Measurements from ENCODE around the gene CYP2W1.
A peak's percentile ranks its signal among the peaks of the same experiment; 100 is the strongest.
"Not testable (repeated sequence)": the region's sequence is repeated elsewhere in the genome, so short reads cannot be mapped to it uniquely, and the experiment has no call there.

The CYP2W1 gene

DNA sequence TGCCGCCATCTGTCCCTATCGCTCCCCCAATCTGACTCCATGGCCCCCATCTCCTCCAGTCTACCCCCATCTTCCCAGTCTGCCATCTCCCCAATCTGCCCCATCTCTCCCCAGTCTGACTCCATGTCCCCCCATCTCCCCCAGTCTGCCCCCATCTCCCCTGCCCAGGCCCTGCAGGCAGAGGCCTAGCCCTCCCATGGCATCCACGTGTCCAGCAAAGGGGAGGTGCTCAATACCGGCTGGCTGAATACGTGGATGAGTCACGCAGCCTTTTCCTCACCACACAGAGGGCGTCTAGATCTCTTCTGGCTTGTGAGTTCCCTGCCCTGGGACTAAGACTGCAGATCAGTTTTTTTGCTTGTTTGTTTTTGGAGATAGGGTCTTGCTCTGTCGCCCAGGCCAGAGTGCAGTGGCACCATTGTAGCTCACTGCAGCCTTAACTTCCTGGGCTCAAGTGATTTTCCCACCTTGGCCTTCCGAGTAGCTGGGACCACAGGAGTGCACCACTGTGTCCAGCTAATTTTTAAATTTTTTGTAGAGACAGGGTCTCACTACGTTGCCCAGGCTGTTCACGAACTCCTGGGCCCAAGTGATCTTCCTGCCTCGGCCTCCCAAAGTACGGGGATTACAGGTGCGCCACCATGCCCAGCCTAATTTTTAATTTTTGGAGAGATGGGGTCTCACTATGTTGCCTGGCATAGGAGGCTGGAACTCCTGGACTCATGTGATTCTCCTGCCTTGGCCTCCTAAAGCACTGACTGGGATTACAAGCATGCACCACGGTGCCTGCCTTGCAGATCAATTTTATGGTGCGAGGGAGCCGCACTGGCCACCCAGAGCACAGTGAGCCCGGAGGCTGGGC lies 46.0 kb downstream of the CYP2W1 start:
- Mint-ChIP-seq H3K27ac (peak overlapping the region; percentile 75), H3K9me3 (ENCODE audit: low read depth) (no peaks in the 10 kb centered on the region), H3K36me3 (no peaks in the 10 kb centered on the region), H3K27me3 (no peaks in the 10 kb centered on the region), H3K4me1 (ENCODE audit: low read depth) (peaks cover 38% of the 10 kb centered on the region), H3K4me3 (peak overlapping the region; percentile 80)

DNA sequence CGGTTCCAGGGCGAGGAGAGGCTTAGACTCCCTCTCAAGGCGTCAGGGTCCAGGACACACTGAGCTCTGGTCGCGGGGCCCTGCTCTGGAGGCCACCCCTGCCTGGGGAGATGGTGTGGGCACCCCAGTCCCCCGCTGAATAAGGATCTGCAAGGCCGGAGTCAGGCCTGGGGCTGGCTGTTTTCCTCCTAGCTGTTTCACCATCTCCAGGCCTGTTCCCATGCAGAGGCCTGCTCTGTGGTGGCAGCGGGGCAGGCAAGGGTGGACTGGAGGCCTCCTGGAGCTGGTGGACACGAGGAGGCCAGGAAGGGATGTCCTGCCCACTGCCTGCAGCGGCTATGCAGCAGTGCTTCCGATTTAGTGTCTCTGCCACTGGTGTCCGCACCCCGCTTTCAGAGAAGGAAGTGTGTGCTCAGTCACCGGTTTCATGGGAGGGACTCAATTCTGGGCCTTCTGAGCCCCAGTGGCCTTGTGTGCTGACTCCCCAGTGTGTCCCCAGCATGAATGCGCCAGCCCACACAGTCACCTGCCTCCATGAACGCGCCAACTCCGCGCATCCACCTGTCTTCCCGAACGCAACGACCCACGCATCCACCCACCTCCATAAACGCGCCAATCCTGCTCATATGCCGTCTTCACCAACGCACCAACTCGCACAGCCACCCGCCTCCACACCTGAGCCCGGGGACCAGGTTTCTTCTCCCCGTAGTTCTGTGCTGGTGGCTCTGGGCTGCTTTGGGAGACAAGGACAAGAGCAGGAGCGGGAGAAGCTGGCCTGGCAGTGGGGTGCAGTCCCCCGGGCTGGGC lies 46.9 kb downstream of the CYP2W1 start:
- H3K36me3 Mint-ChIP-seq = no peaks in the 10 kb centered on the region
- no peak overlapping the region for H3K27ac Mint-ChIP-seq
- H3K27me3 Mint-ChIP-seq = no peaks in the 10 kb centered on the region
- no peaks in the 10 kb centered on the region for H3K9me3 Mint-ChIP-seq (ENCODE audit: low read depth)
- H3K4me1 Mint-ChIP-seq (ENCODE audit: low read depth) = peaks cover 44% of the 10 kb centered on the region
- H3K4me3 Mint-ChIP-seq = no peak overlapping the region

DNA sequence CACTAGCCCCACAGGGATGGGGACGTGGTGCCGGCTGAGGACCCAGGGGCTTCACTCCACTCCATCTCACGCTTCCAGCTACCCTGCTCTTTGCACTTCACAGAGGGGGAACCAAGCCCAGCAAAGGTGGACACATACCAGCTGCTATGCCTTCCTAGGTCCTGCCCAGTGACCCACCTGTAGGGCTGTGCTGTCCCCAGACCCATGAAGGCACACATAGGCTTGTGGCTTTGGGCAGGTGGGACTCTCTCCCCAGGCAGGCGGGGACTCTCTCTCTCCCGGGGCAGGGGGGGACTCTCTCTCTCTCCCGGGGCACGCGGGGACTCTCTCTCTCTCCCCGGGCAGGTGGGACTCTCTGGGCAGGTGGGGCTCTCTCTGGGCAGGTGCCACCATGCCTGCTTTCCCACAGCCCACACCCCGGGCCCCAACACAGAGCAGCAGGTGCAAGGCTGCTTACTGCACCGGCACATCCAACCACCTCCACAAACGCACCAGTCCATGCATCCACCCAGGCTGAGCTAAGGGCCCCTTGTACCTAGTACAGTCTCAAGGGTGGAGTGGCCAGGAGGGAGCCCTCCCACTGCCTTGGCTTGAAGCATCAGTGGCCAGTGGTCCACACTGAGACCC lies 47.6 kb downstream of the CYP2W1 start:
- H3K27ac Mint-ChIP-seq = no peak overlapping the region
- H3K9me3 Mint-ChIP-seq (ENCODE audit: low read depth) = no peaks in the 10 kb centered on the region
- H3K36me3 Mint-ChIP-seq = no peaks in the 10 kb centered on the region
- H3K4me1 Mint-ChIP-seq (ENCODE audit: low read depth) = peaks cover 45% of the 10 kb centered on the region
- H3K4me3 Mint-ChIP-seq = no peak overlapping the region
- no peaks in the 10 kb centered on the region for H3K27me3 Mint-ChIP-seq

DNA sequence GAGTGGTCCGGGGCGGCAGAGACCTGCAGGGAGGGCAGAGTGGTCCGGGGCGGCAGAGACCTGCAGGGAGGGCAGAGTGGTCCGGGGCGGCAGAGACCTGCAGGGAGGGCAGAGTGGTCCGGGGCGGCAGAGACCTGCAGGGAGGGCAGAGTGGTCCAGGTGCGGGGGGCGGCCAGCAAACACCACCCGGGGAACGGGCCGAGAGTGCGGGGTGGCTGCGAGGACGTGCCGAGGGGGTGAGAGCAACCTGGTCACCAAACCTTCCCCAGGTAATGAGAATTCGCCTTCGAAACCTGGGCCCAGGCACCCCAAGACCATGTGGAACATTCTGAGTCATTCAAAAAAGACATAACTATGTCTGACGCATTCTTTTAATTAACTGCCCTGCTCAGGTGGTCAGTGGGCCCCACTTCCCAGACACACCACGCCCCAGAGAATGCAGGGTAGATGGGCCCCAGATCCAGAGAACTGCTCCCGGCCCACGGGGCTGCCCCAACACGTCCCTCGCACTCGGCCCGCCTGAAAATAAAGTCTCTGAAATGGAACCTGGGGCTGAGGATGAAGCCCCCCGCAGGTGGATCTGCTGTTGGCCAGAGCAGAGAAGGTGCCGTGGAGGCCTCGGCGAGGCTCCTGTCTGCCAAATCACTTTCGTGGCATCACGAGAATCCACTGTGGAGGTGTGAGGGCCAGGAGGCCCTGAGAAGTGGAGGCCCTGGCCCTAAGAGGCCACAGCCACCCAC lies 48.9 kb downstream of the CYP2W1 start:
- Mint-ChIP-seq H3K9me3 (ENCODE audit: low read depth) (no peaks in the 10 kb centered on the region), H3K27ac (no peak overlapping the region), H3K4me1 (ENCODE audit: low read depth) (peaks cover 40% of the 10 kb centered on the region), H3K4me3 (no peak overlapping the region), H3K27me3 (no peaks in the 10 kb centered on the region), H3K36me3 (no peaks in the 10 kb centered on the region)

DNA sequence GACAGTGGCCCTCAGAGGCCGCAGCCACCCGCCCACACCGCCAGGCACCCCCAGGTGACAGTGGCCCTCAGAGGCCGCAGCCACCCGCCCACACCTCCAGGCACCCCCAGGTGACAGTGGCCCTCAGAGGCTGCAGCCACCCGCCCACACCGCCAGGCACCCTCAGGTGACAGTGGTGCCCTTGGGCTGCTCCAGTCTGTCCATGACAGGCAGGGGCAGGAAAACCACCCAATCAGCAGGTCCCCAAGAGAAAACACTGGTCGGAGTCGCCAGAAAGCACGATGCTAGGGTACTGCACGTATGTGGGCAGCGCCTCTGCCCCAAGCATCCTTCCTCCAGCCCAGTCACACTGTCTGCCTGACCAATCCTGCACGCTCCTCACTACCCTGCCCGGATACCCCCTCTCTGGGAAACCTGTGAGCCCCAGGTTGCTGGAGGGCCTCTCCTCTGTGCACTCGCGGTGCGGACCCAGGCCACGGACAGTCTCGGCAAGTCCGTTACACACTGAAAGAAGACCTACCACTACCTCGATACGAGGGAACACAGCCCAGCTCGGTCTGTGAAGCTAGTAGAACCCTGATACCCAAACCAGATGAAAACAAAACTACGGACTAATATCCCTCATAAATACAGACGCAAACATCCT lies 49.7 kb downstream of the CYP2W1 start:
- Mint-ChIP-seq H3K27me3 (no peaks in the 10 kb centered on the region), H3K9me3 (ENCODE audit: low read depth) (no peaks in the 10 kb centered on the region), H3K4me3 (no peak overlapping the region), H3K4me1 (ENCODE audit: low read depth) (peaks cover 36% of the 10 kb centered on the region), H3K36me3 (no peaks in the 10 kb centered on the region), H3K27ac (no peak overlapping the region)

DNA sequence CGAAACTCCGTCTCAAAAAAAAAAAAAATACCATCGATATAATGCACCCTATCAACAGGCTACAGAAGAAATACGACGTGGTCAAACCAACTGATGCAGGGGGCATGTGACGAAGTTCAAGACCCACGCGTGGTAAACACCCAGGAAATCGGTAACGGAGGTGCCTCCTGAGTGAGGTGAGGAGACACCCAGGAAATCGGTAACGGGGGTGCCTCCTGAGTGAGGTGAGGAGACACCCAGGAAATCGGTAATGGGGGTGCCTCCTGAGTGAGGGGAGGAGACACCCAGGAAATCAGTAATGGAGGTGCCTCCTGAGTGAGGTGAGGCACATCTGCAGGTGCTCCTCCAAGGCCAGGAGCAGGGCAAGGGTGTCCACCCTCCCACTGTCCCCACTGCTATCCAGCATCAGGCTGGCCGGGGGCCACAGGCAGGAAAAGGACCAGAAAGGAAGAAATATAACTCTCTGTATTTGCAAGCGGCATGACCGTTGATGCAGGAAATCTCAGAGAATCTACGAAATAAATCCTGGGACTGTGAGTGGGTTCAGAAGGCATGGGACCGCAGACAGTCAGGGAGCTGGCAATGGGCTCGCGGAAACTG lies 50.7 kb downstream of the CYP2W1 start:
- Mint-ChIP-seq H3K4me3 (peak overlapping the region; percentile 35), H3K27ac (peak overlapping the region; percentile 28), H3K4me1 (ENCODE audit: low read depth) (peaks cover 36% of the 10 kb centered on the region), H3K9me3 (ENCODE audit: low read depth) (no peaks in the 10 kb centered on the region), H3K36me3 (no peaks in the 10 kb centered on the region), H3K27me3 (no peaks in the 10 kb centered on the region)

DNA sequence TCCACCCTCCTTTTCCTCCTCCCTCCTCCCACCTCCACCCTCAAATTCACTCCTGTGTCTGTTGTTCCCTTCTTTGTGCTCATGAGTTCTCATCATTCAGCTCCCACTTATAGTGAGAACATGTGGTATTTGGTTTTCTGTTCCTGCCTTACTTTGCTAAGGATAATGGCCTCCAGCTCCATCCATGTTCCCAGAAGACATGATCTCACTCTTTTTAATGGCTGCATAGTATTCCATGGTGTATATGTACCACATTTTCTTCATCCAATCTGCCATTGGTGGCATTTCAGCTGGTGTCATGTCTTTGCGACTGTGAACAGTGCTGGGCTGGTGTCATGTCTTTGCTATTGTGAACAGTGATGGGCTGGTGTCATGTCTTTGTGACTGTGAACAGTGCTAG lies 51.8 kb downstream of the CYP2W1 start:
- H3K36me3 Mint-ChIP-seq; H3K9me3 Mint-ChIP-seq (ENCODE audit: low read depth); H3K27me3 Mint-ChIP-seq; H3K4me3 Mint-ChIP-seq: not testable (repeated sequence)
- Mint-ChIP-seq H3K4me1 (ENCODE audit: low read depth) (peaks cover 28% of the 10 kb centered on the region), H3K27ac (peak overlapping the region; percentile 16)

DNA sequence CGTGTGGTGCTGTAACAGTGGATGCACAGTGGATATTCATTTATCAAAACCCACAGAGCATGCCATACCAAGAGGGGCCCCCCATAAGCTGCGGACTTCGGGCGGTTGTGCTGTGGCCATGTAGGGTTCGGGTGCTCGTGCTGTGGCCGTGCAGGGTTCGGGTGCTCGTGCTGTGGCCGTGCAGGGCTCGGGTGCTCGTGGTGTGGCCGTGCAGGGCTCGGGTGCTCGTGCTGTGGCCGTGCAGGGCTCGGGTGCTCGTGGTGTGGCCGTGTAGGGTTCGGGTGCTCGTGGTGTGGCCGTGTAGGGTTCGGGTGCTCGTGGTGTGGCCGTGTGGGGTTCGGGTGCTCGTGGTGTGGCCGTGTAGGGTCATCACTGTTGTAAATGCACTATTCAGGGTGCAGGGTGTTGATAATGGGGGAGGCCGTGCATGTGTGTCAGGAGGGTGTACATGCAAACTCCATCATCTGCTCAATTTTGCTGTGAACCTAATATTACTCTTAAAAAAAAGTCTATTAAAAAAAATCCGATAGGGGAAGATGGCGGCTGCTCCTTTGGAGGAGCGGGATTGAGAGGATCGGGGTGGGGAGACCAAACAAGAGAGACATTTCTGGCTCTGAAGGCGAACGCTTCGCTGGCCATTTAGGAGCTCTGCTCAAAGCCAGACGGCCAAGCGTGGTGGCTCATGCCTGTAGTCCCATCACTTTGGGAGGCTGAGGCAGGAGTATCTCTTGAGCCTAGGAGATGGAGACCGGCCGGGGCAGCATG lies 53.4 kb downstream of the CYP2W1 start:
- not testable (repeated sequence) for H3K4me3 Mint-ChIP-seq; H3K27ac Mint-ChIP-seq; H3K9me3 Mint-ChIP-seq (ENCODE audit: low read depth); H3K36me3 Mint-ChIP-seq; H3K27me3 Mint-ChIP-seq
- H3K4me1 Mint-ChIP-seq (ENCODE audit: low read depth) = peaks cover 24% of the 10 kb centered on the region

Measured in activated naive CD8-positive, alpha-beta T cell (primary cell).